PC-3 (cell line): ENCODE results near the gene FANCC.

Experiments used
- EZH2 ChIP-seq: fragments of 300-600 bp; sonication (generic); IDR thresholded peaks from one replicate; pipeline ENCODE4 v1.6.1; 2017; ENCODE audit warnings: antibody characterized with exemption, mild to moderate bottlenecking, low read length; ENCODE audit not compliant: unreplicated experiment
- TF ChIP-seq, protein P1 (sequence below): fragments of 300-600 bp; sonication (generic); conservative IDR thresholded peaks from 2 replicates; pipeline ENCODE4 v1.5.1; 2017; ENCODE audit warnings: antibody characterized with exemption, low read depth, mild to moderate bottlenecking, low read length

GRCh38 chr9:95083086-95083768, 234.3 kb downstream of the FANCC start:
- TF ChIP-seq, protein P1, sequence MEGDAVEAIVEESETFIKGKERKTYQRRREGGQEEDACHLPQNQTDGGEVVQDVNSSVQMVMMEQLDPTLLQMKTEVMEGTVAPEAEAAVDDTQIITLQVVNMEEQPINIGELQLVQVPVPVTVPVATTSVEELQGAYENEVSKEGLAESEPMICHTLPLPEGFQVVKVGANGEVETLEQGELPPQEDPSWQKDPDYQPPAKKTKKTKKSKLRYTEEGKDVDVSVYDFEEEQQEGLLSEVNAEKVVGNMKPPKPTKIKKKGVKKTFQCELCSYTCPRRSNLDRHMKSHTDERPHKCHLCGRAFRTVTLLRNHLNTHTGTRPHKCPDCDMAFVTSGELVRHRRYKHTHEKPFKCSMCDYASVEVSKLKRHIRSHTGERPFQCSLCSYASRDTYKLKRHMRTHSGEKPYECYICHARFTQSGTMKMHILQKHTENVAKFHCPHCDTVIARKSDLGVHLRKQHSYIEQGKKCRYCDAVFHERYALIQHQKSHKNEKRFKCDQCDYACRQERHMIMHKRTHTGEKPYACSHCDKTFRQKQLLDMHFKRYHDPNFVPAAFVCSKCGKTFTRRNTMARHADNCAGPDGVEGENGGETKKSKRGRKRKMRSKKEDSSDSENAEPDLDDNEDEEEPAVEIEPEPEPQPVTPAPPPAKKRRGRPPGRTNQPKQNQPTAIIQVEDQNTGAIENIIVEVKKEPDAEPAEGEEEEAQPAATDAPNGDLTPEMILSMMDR = no peak
- TF ChIP-seq EZH2 = no peak
